Measurements from ENCODE around the gene LRBA.
A peak's percentile ranks its signal among the peaks of the same experiment; 100 is the strongest.

The LRBA gene

DNA sequence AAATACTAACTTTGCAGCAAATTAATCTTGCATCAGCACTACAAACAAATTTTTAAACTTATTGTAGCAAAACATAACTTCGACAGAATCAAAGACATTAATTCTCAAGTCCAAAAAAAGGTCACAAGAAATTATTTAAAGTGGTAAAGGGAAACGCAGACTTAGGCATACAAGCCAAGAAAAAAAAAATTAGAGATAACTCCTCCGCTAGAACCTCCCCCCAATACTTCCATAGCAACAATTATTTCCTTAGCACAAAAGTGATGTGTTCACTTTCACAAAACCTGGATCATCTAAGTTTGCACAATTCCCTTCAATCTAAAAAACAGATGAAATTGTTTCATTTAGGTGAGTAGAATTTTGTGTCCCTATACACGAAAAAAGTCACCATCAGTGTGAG lies 1.1 kb downstream of the LRBA start:
- TF ChIP-seq, protein P1, sequence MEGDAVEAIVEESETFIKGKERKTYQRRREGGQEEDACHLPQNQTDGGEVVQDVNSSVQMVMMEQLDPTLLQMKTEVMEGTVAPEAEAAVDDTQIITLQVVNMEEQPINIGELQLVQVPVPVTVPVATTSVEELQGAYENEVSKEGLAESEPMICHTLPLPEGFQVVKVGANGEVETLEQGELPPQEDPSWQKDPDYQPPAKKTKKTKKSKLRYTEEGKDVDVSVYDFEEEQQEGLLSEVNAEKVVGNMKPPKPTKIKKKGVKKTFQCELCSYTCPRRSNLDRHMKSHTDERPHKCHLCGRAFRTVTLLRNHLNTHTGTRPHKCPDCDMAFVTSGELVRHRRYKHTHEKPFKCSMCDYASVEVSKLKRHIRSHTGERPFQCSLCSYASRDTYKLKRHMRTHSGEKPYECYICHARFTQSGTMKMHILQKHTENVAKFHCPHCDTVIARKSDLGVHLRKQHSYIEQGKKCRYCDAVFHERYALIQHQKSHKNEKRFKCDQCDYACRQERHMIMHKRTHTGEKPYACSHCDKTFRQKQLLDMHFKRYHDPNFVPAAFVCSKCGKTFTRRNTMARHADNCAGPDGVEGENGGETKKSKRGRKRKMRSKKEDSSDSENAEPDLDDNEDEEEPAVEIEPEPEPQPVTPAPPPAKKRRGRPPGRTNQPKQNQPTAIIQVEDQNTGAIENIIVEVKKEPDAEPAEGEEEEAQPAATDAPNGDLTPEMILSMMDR (conservative IDR thresholded peaks at IDR 0.05), result no peak
- H3K27ac ChIP-seq, result peak overlapping the region; percentile 97

DNA sequence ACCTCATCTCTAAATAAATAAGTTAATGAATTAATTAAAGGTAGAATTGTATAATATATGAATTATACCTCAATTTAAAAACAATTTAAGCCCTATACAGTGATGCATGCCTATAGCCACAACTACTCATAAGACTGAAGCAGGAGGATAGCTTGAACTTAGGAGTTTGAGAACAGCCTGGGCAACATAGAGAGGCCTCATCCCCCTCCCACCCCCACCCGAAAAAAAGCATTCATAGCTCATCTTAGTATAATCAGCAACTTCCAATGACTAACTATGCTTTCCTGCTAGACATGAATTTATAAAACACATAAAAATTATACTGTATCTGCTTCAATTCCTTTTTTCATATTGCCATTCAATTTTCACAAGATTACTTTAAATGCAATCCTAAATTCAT lies 1.6 kb downstream of the LRBA start:
- H3K27ac ChIP-seq, result peak overlapping the region; percentile 97; the same call in 1 of the 2 replicates

DNA sequence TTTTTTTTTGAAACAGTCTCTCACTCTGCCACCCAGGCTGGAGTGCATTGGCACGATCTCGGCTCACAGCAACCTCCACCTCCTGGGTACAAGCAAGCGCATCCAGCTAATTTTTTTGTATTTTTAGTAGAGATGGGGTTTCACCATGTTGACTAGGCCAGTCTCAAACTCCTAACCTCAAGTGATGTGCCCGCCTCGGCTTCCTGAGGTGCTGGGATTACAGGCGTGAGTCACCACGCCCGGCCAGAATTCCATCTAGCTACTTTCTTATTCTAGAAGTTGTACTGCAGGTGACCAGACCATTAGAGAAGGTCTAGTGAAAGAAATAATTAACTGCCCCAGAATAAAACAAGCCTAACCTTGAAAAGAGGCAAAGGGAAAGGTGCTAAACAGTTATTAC lies 2.3 kb downstream of the LRBA start:
- TF ChIP-seq, protein P1 (conservative IDR thresholded peaks at IDR 0.05), result no peak
- peak overlapping the region; percentile 97; the same call in 1 of the 2 replicates for H3K27ac ChIP-seq

More for the DNA sequence above, 1.6 kb downstream of the LRBA start:
- TF ChIP-seq, protein P1 (conservative IDR thresholded peaks at IDR 0.05), result no peak

DNA sequence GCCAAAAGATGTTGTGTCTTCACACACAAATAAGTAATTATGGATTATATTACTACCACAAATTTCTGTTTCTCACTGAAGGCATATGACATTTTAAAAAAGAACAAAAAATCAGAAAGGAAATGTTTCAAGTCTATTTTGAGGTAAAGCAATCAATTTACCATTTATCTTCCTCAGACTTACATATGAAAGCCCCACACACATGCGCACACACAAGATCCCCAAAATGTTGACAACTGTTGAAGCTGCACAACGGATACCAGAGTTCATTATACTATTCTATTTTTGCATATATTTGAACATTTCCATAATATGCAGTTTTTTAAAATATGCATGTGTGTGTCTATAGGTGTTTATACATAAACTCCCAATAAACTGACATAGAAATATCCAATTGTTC lies 2.7 kb downstream of the LRBA start:
- TF ChIP-seq, protein P1 (conservative IDR thresholded peaks at IDR 0.05), result no peak
- peak overlapping the region; percentile 97; the same call in 1 of the 2 replicates for H3K27ac ChIP-seq

DNA sequence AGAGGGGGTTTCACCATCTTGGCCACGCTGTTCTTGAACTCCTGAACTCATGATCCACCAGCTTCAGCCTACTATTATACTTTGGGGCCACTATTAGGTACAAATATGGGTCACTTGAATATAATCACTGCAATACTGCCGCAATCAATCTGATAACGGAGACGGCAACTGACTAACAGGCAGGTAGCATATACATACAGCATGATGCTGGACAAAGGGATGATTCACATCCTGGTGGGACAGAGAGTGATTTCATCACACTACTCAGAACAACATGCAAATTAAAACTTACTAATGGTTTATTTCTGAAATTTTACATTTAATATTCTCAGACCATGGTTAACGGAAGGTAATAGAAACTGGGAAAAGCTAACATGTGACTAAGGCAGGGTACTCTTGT lies 10.9 kb downstream of the LRBA start:
- no peak overlapping the region for H3K27ac ChIP-seq
- TF ChIP-seq, protein P1 (conservative IDR thresholded peaks at IDR 0.05), result no peak

DNA sequence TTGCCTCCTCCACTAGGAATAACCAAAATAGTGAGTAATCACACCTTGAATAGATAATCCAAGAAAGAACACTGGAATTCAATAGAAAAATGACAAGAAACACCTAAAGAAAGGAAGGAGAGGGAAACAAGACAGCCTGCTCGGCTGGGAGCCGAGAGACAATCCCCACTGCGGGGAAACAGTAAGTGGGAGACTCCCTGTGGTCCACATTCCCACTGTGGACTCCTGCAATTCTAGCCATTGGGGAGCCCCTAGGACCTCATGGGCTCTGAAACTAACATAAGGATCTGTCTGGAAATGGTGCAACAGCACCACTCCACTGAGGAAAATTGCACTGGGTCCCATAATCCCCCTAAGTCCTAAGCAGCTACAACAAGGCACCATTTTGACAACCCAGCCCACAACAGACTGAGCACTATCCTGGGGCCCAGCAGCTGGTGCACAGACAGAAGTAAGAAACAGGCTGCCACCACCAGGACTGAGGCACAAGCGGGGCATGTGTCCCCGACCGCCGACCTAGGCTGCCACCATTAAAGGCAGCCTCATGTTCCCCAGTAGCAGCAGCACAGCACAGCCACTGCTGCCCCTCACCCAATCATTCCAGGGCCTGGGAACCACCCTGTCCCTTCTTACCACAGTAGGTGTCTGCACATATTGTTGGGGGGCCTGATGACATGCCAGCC lies 14.2 kb downstream of the LRBA start:
- TF ChIP-seq, protein P1 (conservative IDR thresholded peaks at IDR 0.05), result no peak

DNA sequence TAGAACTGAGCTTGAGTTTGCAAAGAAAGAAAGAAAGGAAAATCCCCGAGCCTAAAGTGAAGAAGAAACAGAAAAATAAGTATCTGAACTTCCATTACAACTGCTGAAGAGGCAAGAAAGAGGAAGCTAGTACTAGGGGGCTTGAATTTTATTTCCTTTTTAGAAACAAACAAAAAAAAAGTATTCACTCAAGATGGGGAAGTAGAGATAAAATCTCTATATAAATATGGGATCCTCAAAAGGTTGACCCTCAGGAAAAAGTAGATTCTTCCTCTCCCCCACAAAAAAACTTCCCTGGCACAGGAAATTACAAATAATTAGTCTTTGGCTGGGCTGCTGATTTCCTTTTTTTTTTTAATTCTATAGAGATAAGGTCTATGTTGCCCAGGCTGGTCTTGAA lies 16.0 kb downstream of the LRBA start:
- H3K27ac ChIP-seq, result no peak overlapping the region
- TF ChIP-seq, protein P1 (conservative IDR thresholded peaks at IDR 0.05), result no peak

More for the DNA sequence above, 14.2 kb downstream of the LRBA start:
- no peak overlapping the region for H3K27ac ChIP-seq
